ENCODE measurements around the gene DSEL.

DSEL gene

GRCh38 chr18:67464499-67464898 lies 52.0 kb downstream of the DSEL start:
- Histone ChIP-seq H3K36me3 (ENCODE audit: control insufficient read depth in 1 of 2, insufficient read depth in 2 of 2, low read length in 2 of 2) (no peaks in the 10 kb centered on the region), H3K4me3 (ENCODE audit: low read depth in 1 of 2, low read length in 2 of 2) (no peak overlapping the region), H3K27ac (ENCODE audit: low read length) (no peak overlapping the region), H3K4me1 (ENCODE audit: control insufficient read depth in 1 of 2, insufficient read depth in 2 of 2, low read length in 2 of 2) (no peaks in the 10 kb centered on the region), H3K9me3 (ENCODE audit: control insufficient read depth in 1 of 2, low read length in 2 of 2) (no peaks in the 10 kb centered on the region), H3K27me3 (ENCODE audit: low read depth, low read length) (no peaks in the 10 kb centered on the region)

GRCh38 chr18:67463829-67464228 lies 52.7 kb downstream of the DSEL start:
- no peak overlapping the region for H3K4me3 ChIP-seq (ENCODE audit: low read depth in 1 of 2, low read length in 2 of 2)
- no peaks in the 10 kb centered on the region for H3K4me1 ChIP-seq (ENCODE audit: control insufficient read depth in 1 of 2, insufficient read depth in 2 of 2, low read length in 2 of 2)
- no peaks in the 10 kb centered on the region for H3K36me3 ChIP-seq (ENCODE audit: control insufficient read depth in 1 of 2, insufficient read depth in 2 of 2, low read length in 2 of 2)
- H3K9me3 ChIP-seq (ENCODE audit: control insufficient read depth in 1 of 2, low read length in 2 of 2), result no peaks in the 10 kb centered on the region
- H3K27ac ChIP-seq (ENCODE audit: low read length), result no peak overlapping the region
- H3K27me3 ChIP-seq (ENCODE audit: low read depth, low read length), result no peaks in the 10 kb centered on the region

- no peak overlapping the region for H3K27ac ChIP-seq (ENCODE audit: low read length)
- H3K27me3 ChIP-seq (ENCODE audit: low read depth, low read length), result no peaks in the 10 kb centered on the region
Measured at GRCh38 chr18:67456711-67457110, 59.8 kb downstream of the DSEL start.

More at GRCh38 chr18:67456711-67457110, 59.8 kb downstream of the DSEL start:
- no peaks in the 10 kb centered on the region for H3K9me3 ChIP-seq (ENCODE audit: control insufficient read depth in 1 of 2, low read length in 2 of 2)
- H3K4me3 ChIP-seq (ENCODE audit: low read depth in 1 of 2, low read length in 2 of 2), result no peak overlapping the region
- H3K4me1 ChIP-seq (ENCODE audit: control insufficient read depth in 1 of 2, insufficient read depth in 2 of 2, low read length in 2 of 2), result no peaks in the 10 kb centered on the region
- H3K36me3 ChIP-seq (ENCODE audit: control insufficient read depth in 1 of 2, insufficient read depth in 2 of 2, low read length in 2 of 2), result no peaks in the 10 kb centered on the region

Data from muscle layer of duodenum (tissue), 2 donors.